ENCODE data around the gene EVA1A.

EVA1A gene

GRCh38 chr2:75559680-75560021 is 1.1 kb downstream of the EVA1A start:
- DNase-seq (ENCODE audit: extremely low read depth, insufficient read length), result no peak

GRCh38 chr2:75558786-75559679 is 1.7 kb downstream of the EVA1A start:
- DNase-seq (ENCODE audit: extremely low read depth, insufficient read length), result no peak
- no peaks in the 10 kb centered on the region for H3K36me3 ChIP-seq (ENCODE audit: control insufficient read depth, insufficient read depth, low read length)
- no peak for TF ChIP-seq CTCF (IDR thresholded peaks at IDR 0.05; ENCODE audit: insufficient read depth, low read length, poor library complexity, severe bottlenecking)
- peaks cover 3% of the 10 kb centered on the region for H3K27me3 ChIP-seq (replicated peaks; ENCODE audit: control insufficient read depth, insufficient read depth, low read length)
- no peak overlapping the region for H3K4me3 ChIP-seq (replicated peaks; ENCODE audit: low read depth, low read length)

More at GRCh38 chr2:75559680-75560021, 1.1 kb downstream of the EVA1A start:
- Histone ChIP-seq H3K36me3 (ENCODE audit: control insufficient read depth, insufficient read depth, low read length) (no peaks in the 10 kb centered on the region), H3K27me3 (replicated peaks; ENCODE audit: control insufficient read depth, insufficient read depth, low read length) (peaks cover 3% of the 10 kb centered on the region), H3K4me3 (replicated peaks; ENCODE audit: low read depth, low read length) (no peak overlapping the region)
- no peak for TF ChIP-seq CTCF (IDR thresholded peaks at IDR 0.05; ENCODE audit: insufficient read depth, low read length, poor library complexity, severe bottlenecking)

GRCh38 chr2:75558136-75558535 is 2.6 kb downstream of the EVA1A start:
- TF ChIP-seq CTCF (IDR thresholded peaks at IDR 0.05; ENCODE audit: insufficient read depth, low read length, poor library complexity, severe bottlenecking), result no peak
- DNase-seq (ENCODE audit: extremely low read depth, insufficient read length), result no peak
- Histone ChIP-seq H3K36me3 (ENCODE audit: control insufficient read depth, insufficient read depth, low read length) (no peaks in the 10 kb centered on the region), H3K4me3 (replicated peaks; ENCODE audit: low read depth, low read length) (no peak overlapping the region), H3K27me3 (replicated peaks; ENCODE audit: control insufficient read depth, insufficient read depth, low read length) (peaks cover 3% of the 10 kb centered on the region)

- Histone ChIP-seq H3K27me3 (replicated peaks; ENCODE audit: control insufficient read depth, insufficient read depth, low read length) (peaks cover 3% of the 10 kb centered on the region), H3K4me3 (replicated peaks; ENCODE audit: low read depth, low read length) (no peak overlapping the region), H3K36me3 (ENCODE audit: control insufficient read depth, insufficient read depth, low read length) (no peaks in the 10 kb centered on the region)
- no peak for DNase-seq (ENCODE audit: extremely low read depth, insufficient read length)
- no peak for TF ChIP-seq CTCF (IDR thresholded peaks at IDR 0.05; ENCODE audit: insufficient read depth, low read length, poor library complexity, severe bottlenecking)
These were observed 3.1 kb downstream of the EVA1A start for GRCh38 chr2:75557474-75558133.

- Histone ChIP-seq H3K27me3 (replicated peaks; ENCODE audit: control insufficient read depth, insufficient read depth, low read length) (peaks cover 3% of the 10 kb centered on the region), H3K4me3 (replicated peaks; ENCODE audit: low read depth, low read length) (no peak overlapping the region), H3K36me3 (ENCODE audit: control insufficient read depth, insufficient read depth, low read length) (no peaks in the 10 kb centered on the region)
- no peak for DNase-seq (ENCODE audit: extremely low read depth, insufficient read length)
- TF ChIP-seq CTCF (IDR thresholded peaks at IDR 0.05; ENCODE audit: insufficient read depth, low read length, poor library complexity, severe bottlenecking), result no peak
These were observed 3.9 kb downstream of the EVA1A start for GRCh38 chr2:75556679-75557366.
